HG03469 (cell line): ENCODE results near the gene NTN1.

Experiments
- ATAC-seq: cut with Tn5 transposase; IDR thresholded peaks from one replicate; pipeline ENCODE4 v1.9.1; 2021; ENCODE audit warnings: mild to moderate bottlenecking, moderate library complexity, moderate number of reproducible peaks; ENCODE audit not compliant: unreplicated experiment

Gene NTN1

DNA sequence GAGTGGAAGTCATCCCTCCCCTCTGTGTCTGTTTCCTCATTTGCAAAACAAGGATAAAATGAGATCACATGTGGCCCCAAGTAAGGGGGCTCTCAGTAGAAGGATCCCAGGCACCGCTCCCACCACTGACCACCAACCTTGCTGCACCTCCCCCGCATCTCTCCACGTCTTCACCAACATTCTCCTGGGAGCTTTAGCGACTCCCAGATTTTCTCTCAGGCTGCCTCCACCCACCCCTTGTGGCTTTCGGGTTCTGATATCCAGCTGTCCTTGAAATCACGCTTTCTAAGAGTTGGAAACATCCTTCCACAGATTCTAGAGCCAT, 16.4 kb upstream of the NTN1 start:
- no peak for ATAC-seq

DNA sequence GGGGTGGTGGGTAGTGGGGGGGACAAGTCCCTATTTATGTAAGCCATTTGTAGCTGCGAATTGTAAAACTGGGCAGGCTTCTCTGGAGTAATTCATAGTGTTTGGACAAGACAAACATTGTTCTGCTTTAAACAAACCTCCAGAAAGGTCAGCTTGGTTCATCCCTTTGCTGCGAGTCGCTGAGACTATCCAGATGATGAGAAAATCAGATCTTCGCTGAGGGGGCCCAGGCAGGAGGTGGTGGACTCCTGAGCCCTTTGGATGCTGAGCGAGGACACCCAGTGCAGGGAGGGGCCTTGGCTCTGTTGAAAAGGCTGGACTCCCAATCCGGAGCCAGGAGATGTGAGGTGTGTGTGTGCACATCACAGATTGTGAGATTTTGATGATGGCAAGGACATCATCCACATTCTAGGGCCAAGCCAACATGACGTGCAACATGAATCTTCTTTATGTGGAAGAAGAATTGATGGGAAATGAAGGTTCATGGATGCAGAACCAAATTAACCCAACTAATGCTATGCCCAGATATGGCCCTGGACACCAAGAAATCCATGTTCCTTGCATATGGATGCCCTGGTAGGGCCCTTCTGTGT, 15.0 kb upstream of the NTN1 start:
- no peak for ATAC-seq

- ATAC-seq = no peak
These were observed 14.1 kb upstream of the NTN1 start for GRCh38 chr17:9007052-9007714.

GRCh38 chr17:9009096-9009495, 12.2 kb upstream of the NTN1 start:
- ATAC-seq = no peak

- no peak for ATAC-seq
These were observed 11.6 kb upstream of the NTN1 start for GRCh38 chr17:9009737-9010136.

GRCh38 chr17:9011001-9011400, 10.3 kb upstream of the NTN1 start:
- ATAC-seq = no peak

DNA sequence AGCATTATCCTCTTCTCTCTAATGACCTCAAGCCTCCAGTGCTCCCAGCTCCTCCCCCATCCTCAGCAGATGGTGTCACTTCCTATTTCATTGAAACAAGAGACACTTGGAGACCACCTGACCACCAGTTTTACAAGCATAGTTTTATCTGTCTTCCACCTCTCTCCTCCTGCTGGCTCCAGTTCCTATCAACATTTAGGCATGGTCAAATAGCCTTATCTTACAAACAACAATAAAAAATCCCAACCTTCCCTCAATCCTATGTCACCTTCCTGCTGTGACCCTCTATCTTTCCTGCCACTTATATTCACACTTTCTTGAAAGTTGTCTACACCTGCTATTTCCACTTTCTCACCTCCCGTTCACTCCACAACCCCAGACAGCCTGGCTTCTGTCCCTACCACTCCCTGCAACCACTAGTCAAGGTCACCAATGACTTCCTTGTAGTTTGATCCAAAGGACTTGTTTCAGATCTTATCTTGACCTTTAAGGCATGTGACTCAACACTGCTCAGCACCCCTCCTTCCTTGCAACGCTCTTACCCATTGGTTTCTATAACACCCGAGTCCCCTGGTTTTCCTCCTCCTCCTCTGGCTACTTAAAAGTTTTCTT, 4.3 kb upstream of the NTN1 start:
- ATAC-seq = no peak

GRCh38 chr17:9018726-9019125, 2.6 kb upstream of the NTN1 start:
- ATAC-seq = no peak

DNA sequence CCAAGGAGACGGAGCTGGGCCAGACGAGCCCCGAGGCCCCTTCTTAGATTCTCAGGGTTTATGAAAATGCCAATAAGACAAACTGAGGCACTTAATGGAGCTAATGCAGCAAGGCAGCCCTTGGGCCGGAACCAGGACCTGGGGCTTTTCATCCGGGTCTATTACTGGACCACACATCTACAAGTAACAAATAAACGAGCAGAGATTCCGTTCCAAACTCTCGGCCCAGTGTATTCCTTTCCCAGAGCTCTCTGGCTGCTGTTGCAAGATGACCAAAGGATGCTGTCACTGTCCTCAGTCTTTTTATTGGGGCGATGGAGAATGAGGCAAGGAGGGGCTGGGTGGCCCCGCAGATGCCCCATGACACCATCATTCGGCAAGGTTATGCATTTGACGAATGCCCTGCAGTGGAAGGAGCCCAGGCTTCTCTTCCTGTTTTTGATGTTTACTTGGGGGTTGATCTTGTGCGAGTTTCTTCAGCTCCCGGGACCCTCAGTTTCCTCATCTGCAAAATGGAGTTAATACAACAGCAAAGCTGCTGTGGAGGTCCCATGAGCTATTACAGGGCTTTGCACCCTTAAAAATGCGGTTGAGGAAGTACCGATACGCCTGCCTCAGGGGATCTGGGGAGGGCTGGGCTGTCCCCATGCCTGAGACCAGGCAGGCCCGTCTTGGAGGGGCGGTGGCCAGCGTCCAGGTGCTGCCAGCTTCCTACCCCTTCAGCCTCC, 1.1 kb upstream of the NTN1 start:
- ATAC-seq = no peak

DNA sequence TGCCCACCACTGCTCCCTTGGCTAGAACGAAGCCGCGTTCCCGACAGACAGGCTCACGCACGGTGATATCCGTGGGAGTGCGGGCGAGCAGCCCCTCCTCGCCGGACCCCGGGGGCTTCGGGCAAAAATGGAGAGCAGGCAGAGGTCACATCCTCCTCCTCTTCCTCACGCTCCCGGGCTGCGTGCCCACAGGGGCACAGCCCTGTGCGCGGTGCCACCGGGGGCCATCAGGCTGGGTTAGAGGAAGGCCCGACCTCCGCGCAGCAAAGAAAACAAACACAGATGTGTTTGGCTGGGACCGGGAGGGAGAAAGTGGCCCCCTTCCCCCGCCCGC, 519 bp upstream of the NTN1 start:
- no peak for ATAC-seq

- no peak for ATAC-seq
These were observed 772 bp downstream of the NTN1 start for GRCh38 chr17:9021992-9022572.

DNA sequence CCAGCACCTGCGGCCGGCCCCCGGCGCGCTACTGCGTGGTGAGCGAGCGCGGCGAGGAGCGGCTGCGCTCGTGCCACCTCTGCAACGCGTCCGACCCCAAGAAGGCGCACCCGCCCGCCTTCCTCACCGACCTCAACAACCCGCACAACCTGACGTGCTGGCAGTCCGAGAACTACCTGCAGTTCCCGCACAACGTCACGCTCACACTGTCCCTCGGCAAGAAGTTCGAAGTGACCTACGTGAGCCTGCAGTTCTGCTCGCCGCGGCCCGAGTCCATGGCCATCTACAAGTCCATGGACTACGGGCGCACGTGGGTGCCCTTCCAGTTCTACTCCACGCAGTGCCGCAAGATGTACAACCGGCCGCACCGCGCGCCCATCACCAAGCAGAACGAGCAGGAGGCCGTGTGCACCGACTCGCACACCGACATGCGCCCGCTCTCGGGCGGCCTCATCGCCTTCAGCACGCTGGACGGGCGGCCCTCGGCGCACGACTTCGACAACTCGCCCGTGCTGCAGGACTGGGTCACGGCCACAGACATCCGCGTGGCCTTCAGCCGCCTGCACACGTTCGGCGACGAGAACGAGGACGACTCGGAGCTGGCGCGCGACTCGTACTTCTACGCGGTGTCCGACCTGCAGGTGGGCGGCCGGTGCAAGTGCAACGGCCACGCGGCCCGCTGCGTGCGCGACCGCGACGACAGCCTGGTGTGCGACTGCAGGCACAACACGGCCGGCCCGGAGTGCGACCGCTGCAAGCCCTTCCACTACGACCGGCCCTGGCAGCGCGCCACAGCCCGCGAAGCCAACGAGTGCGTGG, 1.5 kb downstream of the NTN1 start:
- no peak for ATAC-seq

DNA sequence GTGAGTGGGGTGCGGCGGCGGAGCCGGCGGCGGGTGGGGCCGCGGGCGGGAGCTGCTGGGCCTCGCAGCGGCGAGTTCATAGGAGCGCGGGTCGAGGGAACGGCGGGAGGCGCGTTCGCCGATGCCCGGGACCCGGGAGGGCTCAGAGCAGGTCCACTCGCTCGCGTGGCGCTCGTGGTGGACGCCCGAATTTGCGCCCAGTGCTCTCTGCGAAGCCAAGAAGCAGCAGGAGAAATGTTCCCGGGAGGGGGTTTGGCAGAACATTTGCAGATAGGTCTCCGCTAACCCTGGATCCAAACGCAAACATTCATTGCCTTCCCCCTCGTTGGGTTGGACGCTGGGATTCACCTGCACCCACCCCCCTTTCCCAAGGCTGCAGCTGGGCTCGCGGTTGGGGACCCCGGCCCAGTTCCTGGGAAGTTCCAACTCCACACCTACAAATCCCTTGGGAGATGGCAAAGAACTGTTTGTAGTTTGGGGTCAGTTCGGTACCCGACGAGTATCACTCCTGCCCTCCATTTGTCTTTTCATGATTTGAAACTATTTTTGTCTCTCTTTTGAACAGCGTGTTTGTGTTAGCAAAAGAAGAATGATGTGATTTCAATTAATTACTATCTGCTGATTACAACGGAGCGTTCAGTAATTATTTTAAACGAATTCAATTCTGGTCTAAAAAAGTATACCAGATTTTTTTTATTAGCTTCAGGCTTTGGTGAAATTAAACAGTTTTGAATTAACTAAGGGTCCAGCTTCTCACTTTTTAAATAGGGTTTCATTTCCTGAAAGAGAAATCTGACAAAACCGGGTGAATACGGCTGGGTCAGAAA, 2.3 kb downstream of the NTN1 start:
- ATAC-seq = no peak

DNA sequence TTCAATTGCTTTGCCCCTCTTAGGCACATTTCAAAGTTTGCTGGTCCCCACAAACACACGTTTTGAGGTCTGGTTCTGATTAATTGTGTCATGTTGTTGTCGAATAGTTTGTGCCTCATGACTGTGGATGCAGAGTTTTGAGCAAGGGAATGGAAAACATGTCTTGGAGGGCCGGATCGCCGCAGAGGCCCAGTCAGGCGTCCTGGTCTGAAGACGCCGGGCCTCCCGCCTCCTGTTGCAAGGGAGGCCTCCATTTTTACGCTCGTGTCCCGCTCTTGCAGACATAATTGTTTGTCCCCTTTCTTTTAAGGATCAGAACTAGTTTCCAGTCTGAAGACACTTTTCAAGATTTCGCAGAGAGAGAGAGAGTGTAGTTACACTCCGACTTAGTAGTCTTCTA, 3.2 kb downstream of the NTN1 start:
- ATAC-seq = no peak

DNA sequence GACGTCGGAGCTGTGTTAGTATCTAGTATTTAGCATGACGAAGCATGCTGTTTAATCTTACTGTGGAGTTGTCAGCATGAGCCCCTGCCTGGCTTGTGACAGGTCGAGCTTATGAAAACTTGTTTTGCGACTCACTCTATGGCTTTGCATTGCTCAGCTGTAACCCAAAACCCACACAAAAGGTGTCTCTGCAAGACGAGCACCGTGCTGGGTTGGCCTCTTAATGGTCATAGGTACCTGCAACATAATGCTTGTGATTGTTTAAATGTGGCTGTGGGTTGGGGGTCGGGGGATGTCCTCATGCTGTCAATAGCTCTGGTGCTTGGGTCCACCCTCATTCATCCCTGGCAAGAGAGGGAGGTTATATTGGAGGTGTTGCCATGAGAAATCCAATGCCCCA, 5.4 kb downstream of the NTN1 start:
- no peak for ATAC-seq

DNA sequence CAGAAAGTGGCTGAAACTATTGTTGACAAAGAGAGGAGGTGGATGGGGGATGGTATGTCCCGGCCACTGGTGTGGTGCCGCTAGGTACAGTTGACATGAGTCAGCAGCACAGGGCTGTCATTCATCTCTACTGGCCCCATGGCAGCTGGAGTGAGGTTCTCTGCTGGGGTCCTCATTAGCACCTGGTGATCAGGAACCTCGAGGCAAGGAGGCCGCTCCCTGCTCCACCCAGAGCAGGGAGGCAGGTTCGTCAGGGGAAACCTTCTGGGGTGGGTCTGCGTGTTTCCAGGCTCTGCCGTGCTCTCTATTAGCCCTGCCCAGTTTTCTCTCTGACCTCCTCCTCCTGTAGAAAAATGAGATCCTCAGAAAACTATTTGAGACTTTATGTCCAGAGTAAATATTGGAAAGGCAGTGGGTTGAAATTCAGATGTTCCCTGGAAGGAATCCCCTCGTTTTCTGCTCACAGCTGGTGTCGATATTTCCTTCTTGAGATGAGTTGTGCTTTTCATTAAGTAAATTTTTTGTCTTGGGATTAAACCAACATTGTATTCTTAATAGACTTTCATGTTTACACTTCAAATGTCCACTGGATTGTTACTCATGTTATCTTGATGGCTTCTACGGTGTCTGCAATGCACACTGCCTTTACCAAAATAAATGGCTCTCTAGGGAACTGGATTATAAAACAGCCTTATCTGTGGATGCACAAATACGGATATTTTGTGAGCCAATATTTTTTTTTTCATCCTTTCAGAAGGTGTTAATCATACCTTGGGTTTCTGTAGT, 7.1 kb downstream of the NTN1 start:
- no peak for ATAC-seq

- no peak for ATAC-seq
These were observed 7.8 kb downstream of the NTN1 start for GRCh38 chr17:9028988-9029570.

DNA sequence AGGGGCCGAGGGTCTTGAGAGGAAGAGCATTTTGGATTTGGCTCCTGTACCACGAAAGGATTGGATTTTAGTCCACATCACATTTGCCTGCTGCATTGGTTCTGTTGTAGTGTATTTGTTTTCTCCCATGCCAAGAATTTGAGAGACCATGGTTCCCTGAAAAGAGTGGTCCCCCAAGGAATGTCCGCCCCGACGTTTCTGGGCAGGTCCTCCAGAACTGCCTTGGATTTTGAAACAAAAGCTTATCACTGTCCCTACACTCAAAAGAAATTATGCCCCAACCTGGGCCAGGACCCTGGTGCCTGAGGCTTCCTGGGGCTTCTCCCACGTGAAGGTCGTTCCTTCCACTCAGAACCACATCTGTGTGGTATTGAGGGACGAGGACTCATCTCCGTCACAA, 10.8 kb downstream of the NTN1 start:
- no peak for ATAC-seq

DNA sequence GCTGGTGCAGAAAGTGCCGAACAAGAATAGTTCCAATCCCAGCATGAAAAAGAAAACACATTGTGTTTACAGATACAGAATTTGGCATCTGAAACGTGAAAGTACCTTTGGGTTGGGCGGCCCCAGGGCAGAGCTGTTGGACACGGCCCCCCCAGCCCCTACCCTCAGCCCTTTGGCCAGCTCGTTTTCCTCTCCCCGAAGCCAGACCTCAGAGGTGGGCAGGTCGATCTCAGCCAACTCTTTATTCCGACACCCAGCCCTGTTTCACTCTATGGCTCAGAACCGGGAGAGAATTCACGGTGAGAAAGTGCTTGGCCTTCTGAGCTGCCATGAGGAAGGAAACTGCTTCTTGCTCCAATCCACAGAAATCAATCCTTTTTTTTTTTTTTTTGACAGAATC, 11.3 kb downstream of the NTN1 start:
- no peak for ATAC-seq
